ENCODE results near the gene SARDH. TPM values are rescaled to one million over a fixed set of nuclear protein-coding genes. Genes with fewer than 3 reads are reported as not detected.

The SARDH gene
- total and polyA plus RNA-seq, 2 of the 13 experiments (the other 11 are each of a cell fraction or from before 2014, with no cell fraction given): 11.6 to 34.9 TPM

GRCh38 chr9:133715295-133715865 is 22.8 kb downstream of the SARDH start (continued):
- TF ChIP-seq ARID4A (CRISPR knock-in tag; IDR thresholded peaks at IDR 0.05; ENCODE audit: borderline replicate concordance) (no peak), TSC22D2 (CRISPR knock-in tag; IDR thresholded peaks at IDR 0.05; ENCODE audit: borderline replicate concordance) (no peak), ZBTB21 (CRISPR knock-in tag; IDR thresholded peaks at IDR 0.05) (no peak), ZNF790 (CRISPR knock-in tag; IDR thresholded peaks at IDR 0.05; ENCODE audit: borderline replicate concordance) (0 out of 2 replicates have a peak, but pooled peaks have one; percentile 3), KLF9 (CRISPR knock-in tag; IDR thresholded peaks at IDR 0.05; ENCODE audit: low read depth) (no peak), KDM1A (CRISPR knock-in tag; IDR thresholded peaks at IDR 0.05) (no peak), ZNF414 (CRISPR knock-in tag; IDR thresholded peaks at IDR 0.05) (no peak), ZNF503 (CRISPR knock-in tag; IDR thresholded peaks at IDR 0.05) (peak; percentile 5; the same call in 1 of the 2 replicates), ZNF652 (CRISPR knock-in tag; IDR thresholded peaks at IDR 0.05; ENCODE audit: borderline replicate concordance, low read depth) (no peak), ZNF12 (CRISPR knock-in tag; IDR thresholded peaks at IDR 0.05) (no peak), ZNF546 (CRISPR knock-in tag; conservative IDR thresholded peaks at IDR 0.05) (peak; percentile 19; the same call in 1 of the 2 replicates), ZNF788 (CRISPR knock-in tag; IDR thresholded peaks at IDR 0.05; ENCODE audit: borderline replicate concordance) (peak; percentile 11; the same call in 1 of the 2 replicates), HNRNPL (IDR thresholded peaks at IDR 0.05; ENCODE audit: low read depth, low read length) (peak; percentile 6; the same call in 1 of the 2 replicates)
- TF ChIP-seq, protein P1, sequence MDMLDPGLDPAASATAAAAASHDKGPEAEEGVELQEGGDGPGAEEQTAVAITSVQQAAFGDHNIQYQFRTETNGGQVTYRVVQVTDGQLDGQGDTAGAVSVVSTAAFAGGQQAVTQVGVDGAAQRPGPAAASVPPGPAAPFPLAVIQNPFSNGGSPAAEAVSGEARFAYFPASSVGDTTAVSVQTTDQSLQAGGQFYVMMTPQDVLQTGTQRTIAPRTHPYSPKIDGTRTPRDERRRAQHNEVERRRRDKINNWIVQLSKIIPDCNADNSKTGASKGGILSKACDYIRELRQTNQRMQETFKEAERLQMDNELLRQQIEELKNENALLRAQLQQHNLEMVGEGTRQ (IDR thresholded peaks at IDR 0.05; ENCODE audit: low read depth, low read length): no peak
- TF ChIP-seq, protein P1 (CRISPR knock-in tag; IDR thresholded peaks at IDR 0.05; ENCODE audit: borderline replicate concordance): 0 out of 2 replicates have a peak, but pooled peaks have one; percentile 13
- TF ChIP-seq, protein P2, sequence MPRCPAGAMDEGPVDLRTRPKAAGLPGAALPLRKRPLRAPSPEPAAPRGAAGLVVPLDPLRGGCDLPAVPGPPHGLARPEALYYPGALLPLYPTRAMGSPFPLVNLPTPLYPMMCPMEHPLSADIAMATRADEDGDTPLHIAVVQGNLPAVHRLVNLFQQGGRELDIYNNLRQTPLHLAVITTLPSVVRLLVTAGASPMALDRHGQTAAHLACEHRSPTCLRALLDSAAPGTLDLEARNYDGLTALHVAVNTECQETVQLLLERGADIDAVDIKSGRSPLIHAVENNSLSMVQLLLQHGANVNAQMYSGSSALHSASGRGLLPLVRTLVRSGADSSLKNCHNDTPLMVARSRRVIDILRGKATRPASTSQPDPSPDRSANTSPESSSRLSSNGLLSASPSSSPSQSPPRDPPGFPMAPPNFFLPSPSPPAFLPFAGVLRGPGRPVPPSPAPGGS (CRISPR knock-in tag; IDR thresholded peaks at IDR 0.05): 0 out of 2 replicates have a peak, but pooled peaks have one; percentile 25
